Esophagus squamous epithelium (tissue), 5 donors: ENCODE results near the gene KRTAP10-2. TPM values are rescaled to one million over a fixed set of nuclear protein-coding genes. Genes with fewer than 3 reads are reported as not detected.
A peak's percentile ranks its signal among the peaks of the same experiment; 100 is the strongest.
"Not testable (repeated sequence)": the region's sequence is repeated elsewhere in the genome, so short reads cannot be mapped to it uniquely, and the experiment has no call there.

ENCODE experiments used
- DNase-seq: peaks from one replicate; lab custom pipeline; 2025; lab: John Stamatoyannopoulos, UW
- H3K27ac ChIP-seq, 4 donors: fragments of 200-600 bp; sonication (generic); one replicate each; pipeline ENCODE4 v1.5.1; 2016 to 2019; ENCODE audit warnings: mild to moderate bottlenecking in 1 of 4
- H3K27me3 ChIP-seq, 4 donors: fragments of 200-600 bp; sonication (generic); 1 replicate in 3 of 4; 2 replicates in 1 of 4; pipeline versions ENCODE4 v1.5.1 to v1.6.0; 2017 to 2021; ENCODE audit warnings: antibody characterized with exemption in 1 of 4
- H3K36me3 ChIP-seq, 3 donors: fragments of 200-600 bp; sonication (generic); one replicate each; pipeline ENCODE4 v1.5.1; 2016 to 2019
- H3K4me1 ChIP-seq, 3 donors: fragments of 200-600 bp; sonication (generic); one replicate each; pipeline ENCODE4 v1.5.1; 2017 to 2019
- H3K4me3 ChIP-seq, 4 donors: fragments of 200-600 bp; sonication (generic); 1 replicate in 3 of 4; 2 replicates in 1 of 4; pipeline ENCODE4 v1.5.1; 2016 to 2019; ENCODE audit warnings: mild to moderate bottlenecking in 2 of 4, moderate library complexity in 1 of 4
- H3K9me3 ChIP-seq, 3 donors: fragments of 200-600 bp; sonication (generic); one replicate each; pipeline ENCODE4 v1.5.1; 2016 to 2019
- CTCF ChIP-seq, 6 experiments: fragments of 450-650 bp in 4 of 6; fragments of 200-600 bp in 2 of 6; sonication (generic) in 2 of 6; IDR thresholded peaks; one replicate each; pipeline ENCODE4 v1.5.1; 2016 to 2019; ENCODE audit warnings: antibody characterized with exemption in 6 of 6, mild to moderate bottlenecking in 4 of 6, moderate library complexity in 4 of 6
- POLR2A ChIP-seq, 4 donors: fragments of 450-650 bp; IDR thresholded peaks; one replicate each; pipeline ENCODE4 v1.6.1; 2017; ENCODE audit warnings: antibody characterized with exemption in 4 of 4, mild to moderate bottlenecking in 4 of 4, moderate library complexity in 3 of 4
- WGBS, 2 donors: methylation state at CpG; one replicate each; pipeline ENCODE4 v1.1.5; 2018; 5-methylcytosine and 5-hydroxymethylcytosine counted together
- intact Hi-C: fragments of 100-400 bp; cut with DNase I; formaldehyde crosslinking; loops from one replicate; pipeline ENCODE4 v1.15.0; 2022
- total RNA-seq, 4 donors: library from RNA; depleted of rRNA; stranded (reverse); fragments of >200 nt; gene quantifications; one replicate each; pipeline ENCODE4 v1.1.0, GENCODE V29; 2016
- donor health status: DM: yes; HTN: yes; CAD: no.

Gene KRTAP10-2
- total RNA-seq: not detected

- Histone ChIP-seq H3K36me3 (no peaks in the 10 kb centered on the region), H3K27ac (no peak within 1 kb of the TSS), H3K9me3 (peaks cover 0 to 6% (median 0%) of the 10 kb centered on the region in 3 donors), H3K4me1 (peaks cover 0 to 35% (median 5%) of the 10 kb centered on the region in 3 donors), H3K4me3 (no peak within 1 kb of the TSS), H3K27me3 (peaks cover 0 to 62% (median 0%) of the 10 kb centered on the region in 4 donors)
- TF ChIP-seq POLR2A (IDR thresholded peaks at IDR 0.05) (no peak), CTCF (IDR thresholded peaks at IDR 0.05) (no peak)
- intact Hi-C loops: no loop called here
- no peak for DNase-seq
- 32 to 42% methylated on average over 4 to 11 of the region's 17 CpGs for WGBS, 2 donors
Observed at GRCh38 chr21:44551340-44551961, at the start of gene KRTAP10-2. KRTAP10-2 (minus strand) TSS chr21:44551505; CDS start chr21:44551458, 47 bp downstream.

- WGBS, 2 donors: 35% methylated on average over 7 of the region's 10 CpGs; no CpG with 5 or more reads in 1 of the 2 donors
- H3K27ac ChIP-seq, intact Hi-C loops, H3K4me3 ChIP-seq, H3K4me1 ChIP-seq, DNase-seq, H3K9me3 ChIP-seq, H3K36me3 ChIP-seq: not testable (repeated sequence)
- peak in 1 of 6 experiments; percentile 32 for TF ChIP-seq CTCF (IDR thresholded peaks at IDR 0.05)
- H3K27me3 ChIP-seq: peaks cover 0 to 70% (median 0%) of the 10 kb centered on the region in 4 donors
Observed at GRCh38 chr21:44601091-44601490, 49.8 kb upstream of the KRTAP10-2 start.

- intact Hi-C loops, DNase-seq, H3K9me3 ChIP-seq, H3K27ac ChIP-seq, H3K4me3 ChIP-seq, H3K4me1 ChIP-seq, H3K36me3 ChIP-seq: not testable (repeated sequence)
- H3K27me3 ChIP-seq: peaks cover 0 to 72% (median 0%) of the 10 kb centered on the region in 4 donors
- WGBS, 2 donors: 46 to 53% methylated on average over 8 to 14 of the region's 23 CpGs
Observed at GRCh38 chr21:44600118-44600978, 49.0 kb upstream of the KRTAP10-2 start, which contains the start of gene KRTAP10-7. KRTAP10-7 (plus strand) TSS chr21:44600597; CDS start chr21:44600622, 25 bp downstream.

GRCh38 chr21:44599264-44600029 is 48.1 kb upstream of the KRTAP10-2 start:
- peaks cover 0 to 67% (median 0%) of the 10 kb centered on the region in 4 donors for H3K27me3 ChIP-seq
- H3K36me3 ChIP-seq: no peaks in the 10 kb centered on the region
- intact Hi-C loops: no loop called here
- H3K4me1 ChIP-seq: no peaks in the 10 kb centered on the region
- WGBS, 2 donors: 82 to 92% methylated on average over 7 to 8 of the region's 8 CpGs
- no peaks in the 10 kb centered on the region for H3K9me3 ChIP-seq
- no peak overlapping the region for H3K4me3 ChIP-seq
- no peak for DNase-seq
- TF ChIP-seq POLR2A (IDR thresholded peaks at IDR 0.05): no peak
- TF ChIP-seq CTCF (IDR thresholded peaks at IDR 0.05): no peak
- H3K27ac ChIP-seq: no peak overlapping the region

- H3K9me3 ChIP-seq: no peaks in the 10 kb centered on the region
- peaks cover 0 to 65% (median 0%) of the 10 kb centered on the region in 4 donors for H3K27me3 ChIP-seq
- H3K27ac ChIP-seq: no peak overlapping the region
- H3K36me3 ChIP-seq: no peaks in the 10 kb centered on the region
- H3K4me1 ChIP-seq: no peaks in the 10 kb centered on the region
- TF ChIP-seq POLR2A (IDR thresholded peaks at IDR 0.05): no peak
- TF ChIP-seq CTCF (IDR thresholded peaks at IDR 0.05): no peak
- intact Hi-C loops: no loop called here
- WGBS, 2 donors: 50 to 71% methylated on average over 11 of the region's 11 CpGs
- DNase-seq: no peak
- no peak overlapping the region for H3K4me3 ChIP-seq
Observed at GRCh38 chr21:44598061-44598460, 46.8 kb upstream of the KRTAP10-2 start.
